Esophagus squamous epithelium (tissue), 4 donors: ENCODE measurements around the gene NRXN3.

Experiments used
- CTCF ChIP-seq, 6 experiments: fragments of 450-650 bp in 4 of 6; fragments of 200-600 bp in 2 of 6; sonication (generic) in 2 of 6; IDR thresholded peaks; one replicate each; pipeline ENCODE4 v1.5.1; 2016 to 2019; ENCODE audit warnings: antibody characterized with exemption in 6 of 6, mild to moderate bottlenecking in 4 of 6, moderate library complexity in 4 of 6
- POLR2A ChIP-seq, 4 donors: fragments of 450-650 bp; IDR thresholded peaks; one replicate each; pipeline ENCODE4 v1.6.1; 2017; ENCODE audit warnings: antibody characterized with exemption in 4 of 4, mild to moderate bottlenecking in 4 of 4, moderate library complexity in 3 of 4

GRCh38 chr14:79465651-79466050 is 1295.5 kb downstream of the NRXN3 start:
- TF ChIP-seq CTCF (IDR thresholded peaks at IDR 0.05): no peak
- TF ChIP-seq POLR2A (IDR thresholded peaks at IDR 0.05): no peak
